DND-41 (cell line): ENCODE measurements around the gene HAUS5.
"Not testable (repeated sequence)": the region's sequence is repeated elsewhere in the genome, so short reads cannot be mapped to it uniquely, and the experiment has no call there.

ENCODE experiments used
- ATAC-seq: fragments of 200-7000 bp; cut with Tn5 transposase; 3 replicates; pipeline ENCODE4 v1.9.1; 2021; ENCODE audit warnings: low read depth; ENCODE audit not compliant: insufficient read depth
- DNase-seq: peaks from one replicate; pipeline ENCODE4 v3.0.0-alpha.2; 2020
- H2AFZ ChIP-seq: 2 replicates; pipeline ENCODE4 v1.6.0; 2012; ENCODE audit warnings: low read depth, low read length
- H3K27ac ChIP-seq: 2 replicates; pipeline ENCODE4 v1.5.1; 2012; ENCODE audit warnings: low read length, inconsistent platforms
- H3K27me3 ChIP-seq: fragments of 200-600 bp; sonication (generic); 2 replicates; pipeline ENCODE4 v1.6.0; 2012; ENCODE audit warnings: low read length, mild to moderate bottlenecking, inconsistent platforms; ENCODE audit not compliant: insufficient read depth, poor library complexity
- H3K36me3 ChIP-seq: 2 replicates; pipeline ENCODE4 v1.5.1; 2012; ENCODE audit warnings: low read length, inconsistent platforms; ENCODE audit not compliant: insufficient read depth
- H3K4me1 ChIP-seq: 2 replicates; pipeline ENCODE4 v1.5.1; 2012; ENCODE audit warnings: mild to moderate bottlenecking, low read length; ENCODE audit not compliant: insufficient read depth
- H3K4me2 ChIP-seq: 2 replicates; pipeline ENCODE4 v1.6.0; 2012; ENCODE audit warnings: mild to moderate bottlenecking, moderate library complexity, low read length, inconsistent platforms; ENCODE audit not compliant: insufficient read depth
- H3K4me3 ChIP-seq, 2 experiments: fragments of 200-600 bp in 1 of 2; shearing (Covaris generic) in 1 of 2; 2 replicates each; pipeline ENCODE4 v1.5.1; 2012 to 2016; ENCODE audit warnings: inconsistent platforms in 2 of 2, low read length in 2 of 2, mild to moderate bottlenecking in 2 of 2, low read depth in 1 of 2, moderate library complexity in 1 of 2
- H3K79me2 ChIP-seq: 2 replicates; pipeline ENCODE4 v1.6.0; 2012; ENCODE audit warnings: low read length, inconsistent platforms; ENCODE audit not compliant: insufficient read depth
- H3K9ac ChIP-seq: 2 replicates; pipeline ENCODE4 v1.6.0; 2012; ENCODE audit warnings: low read depth, mild to moderate bottlenecking, inconsistent platforms, low read length, moderate library complexity
- H3K9me3 ChIP-seq: 2 replicates; pipeline ENCODE4 v1.5.1; 2012; ENCODE audit warnings: low read length, moderate library complexity, mild to moderate bottlenecking, inconsistent platforms; ENCODE audit not compliant: insufficient read depth, severe bottlenecking
- H4K20me1 ChIP-seq: 2 replicates; pipeline ENCODE4 v1.6.0; 2012; ENCODE audit warnings: low read length; ENCODE audit not compliant: insufficient read depth
- CTCF ChIP-seq: IDR thresholded peaks from 2 replicates; pipeline ENCODE4 v1.5.1; 2012; ENCODE audit warnings: borderline replicate concordance, low read length, moderate library complexity, mild to moderate bottlenecking; ENCODE audit not compliant: poor library complexity, severe bottlenecking; ENCODE audit errors: extremely low read depth
- EZH2 ChIP-seq: IDR thresholded peaks from 3 replicates; pipeline ENCODE4 v1.6.1; 2012; ENCODE audit warnings: borderline replicate concordance, low read depth, mild to moderate bottlenecking, moderate library complexity, low read length, inconsistent platforms; ENCODE audit not compliant: severe bottlenecking

Gene HAUS5

DNA sequence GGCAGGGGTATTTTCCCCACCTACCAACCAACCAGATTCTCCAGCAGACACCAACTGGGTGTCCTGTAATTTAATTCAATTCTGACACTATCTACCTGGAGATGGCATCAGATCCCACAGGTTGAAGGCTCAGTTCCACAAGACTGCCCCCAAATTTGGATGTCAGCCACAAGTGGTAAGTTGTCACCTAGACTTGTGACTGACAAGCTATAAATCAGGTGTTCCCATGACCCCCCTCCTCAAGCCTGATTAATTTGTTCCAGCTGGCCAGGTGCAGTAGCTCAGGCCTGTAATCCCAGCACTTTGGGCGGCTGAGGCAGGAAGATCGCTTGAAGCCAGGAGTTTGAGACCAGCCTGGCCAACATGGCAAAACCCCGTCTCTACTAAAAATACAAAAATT is 10.6 kb upstream of the HAUS5 start:
- H3K27ac ChIP-seq: no peak overlapping the region
- no peak overlapping the region for H3K9ac ChIP-seq
- H2AFZ ChIP-seq: no peak overlapping the region
- TF ChIP-seq CTCF: no peak
- no peak for TF ChIP-seq EZH2
- no peaks in the 10 kb centered on the region for H3K79me2 ChIP-seq
- no peaks in the 10 kb centered on the region for H3K4me1 ChIP-seq
- no peak for ATAC-seq
- no peaks in the 10 kb centered on the region for H3K27me3 ChIP-seq
- no peaks in the 10 kb centered on the region for H3K36me3 ChIP-seq
- no peak for DNase-seq
- no peaks in the 10 kb centered on the region for H3K9me3 ChIP-seq
- no peak overlapping the region for H3K4me3 ChIP-seq
- H3K4me2 ChIP-seq: no peak overlapping the region
- H4K20me1 ChIP-seq: no peaks in the 10 kb centered on the region

DNA sequence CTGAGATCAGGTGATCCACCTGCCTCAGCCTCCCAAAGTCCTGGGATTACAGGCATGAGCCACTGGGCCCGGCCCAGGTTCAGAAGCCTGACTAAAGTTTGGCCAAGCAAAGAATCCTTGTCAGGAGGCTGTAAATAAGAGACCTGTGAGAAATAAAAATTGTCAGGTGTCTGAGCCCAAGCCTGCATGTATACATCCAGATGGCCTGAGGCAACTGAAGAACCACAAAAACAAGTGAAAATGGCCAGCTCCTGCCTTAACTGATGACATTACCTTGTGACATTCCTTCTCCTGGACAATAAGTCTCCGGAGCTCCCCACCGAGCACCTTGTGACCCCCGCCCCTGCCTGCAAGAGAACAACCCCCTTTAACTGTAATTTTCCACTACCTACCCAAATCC is 8.1 kb upstream of the HAUS5 start:
- not testable (repeated sequence) for H3K36me3 ChIP-seq, H4K20me1 ChIP-seq, H3K9ac ChIP-seq, H3K27me3 ChIP-seq, DNase-seq, H2AFZ ChIP-seq, H3K4me2 ChIP-seq, H3K4me1 ChIP-seq, ATAC-seq, H3K4me3 ChIP-seq, H3K79me2 ChIP-seq, H3K27ac ChIP-seq, H3K9me3 ChIP-seq

DNA sequence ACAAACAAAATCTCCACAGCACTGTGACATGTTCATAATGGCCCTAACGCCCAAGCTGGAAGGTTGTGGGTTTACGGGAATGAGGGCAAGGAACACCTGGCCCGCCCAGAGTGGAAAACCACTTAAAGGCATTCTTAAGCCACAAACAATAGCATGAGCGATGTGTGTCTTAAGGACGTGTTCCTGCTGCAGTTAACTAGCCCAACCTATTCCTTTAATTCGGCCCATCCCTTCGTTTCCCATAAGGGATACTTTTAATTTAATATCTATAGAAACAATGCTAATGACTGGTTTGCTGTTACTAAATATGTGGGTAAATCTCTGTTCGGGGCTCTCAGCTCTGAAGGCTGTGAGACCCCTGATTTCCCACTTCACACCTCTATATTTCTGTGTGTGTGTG is 5.4 kb upstream of the HAUS5 start:
- not testable (repeated sequence) for H3K4me3 ChIP-seq, H3K4me1 ChIP-seq, H2AFZ ChIP-seq, H3K4me2 ChIP-seq, DNase-seq, H3K9me3 ChIP-seq, H3K36me3 ChIP-seq, H3K9ac ChIP-seq, ATAC-seq, H3K27ac ChIP-seq, H3K27me3 ChIP-seq, H3K79me2 ChIP-seq, H4K20me1 ChIP-seq

- no peaks in the 10 kb centered on the region for H3K36me3 ChIP-seq
- peaks cover 8% of the 10 kb centered on the region for H3K4me1 ChIP-seq
- peaks cover 7% of the 10 kb centered on the region for H3K9me3 ChIP-seq
- H2AFZ ChIP-seq: no peak overlapping the region
- ATAC-seq (no peak), DNase-seq (no peak)
- no peak overlapping the region for H3K27ac ChIP-seq
- H3K4me3 ChIP-seq: no peak overlapping the region
- H3K79me2 ChIP-seq: peaks cover under 1% of the 10 kb centered on the region
- TF ChIP-seq CTCF: no peak
- TF ChIP-seq EZH2: no peak
- H3K9ac ChIP-seq: no peak overlapping the region
- no peaks in the 10 kb centered on the region for H3K27me3 ChIP-seq
- no peaks in the 10 kb centered on the region for H4K20me1 ChIP-seq
- no peak overlapping the region for H3K4me2 ChIP-seq
These were observed 4.9 kb upstream of the HAUS5 start for GRCh38 chr19:35607661-35608060.
